GM12878 (cell line): ENCODE results near the gene NTM.

ENCODE experiments used
- BCLAF1 ChIP-seq: fragments of 450-650 bp; IDR thresholded peaks from 2 replicates; pipeline ENCODE4 v1.6.1; 2017; ENCODE audit warnings: antibody characterized with exemption, mild to moderate bottlenecking, moderate library complexity
- FOXM1 ChIP-seq: IDR thresholded peaks from 2 replicates; pipeline ENCODE4 v1.6.1; 2012; ENCODE audit warnings: low read depth, mild to moderate bottlenecking, inconsistent platforms, low read length, moderate library complexity
- GABPA ChIP-seq: IDR thresholded peaks from 2 replicates; pipeline ENCODE4 v1.6.1; 2014; ENCODE audit warnings: antibody characterized with exemption, low read depth, mild to moderate bottlenecking, inconsistent platforms
- LARP7 ChIP-seq: fragments of 450-650 bp; IDR thresholded peaks from 2 replicates; pipeline ENCODE4 v1.6.1; 2017; ENCODE audit warnings: mild to moderate bottlenecking
- MYB ChIP-seq: fragments of 150-350 bp; IDR thresholded peaks from 2 replicates; pipeline ENCODE4 v1.6.1; 2014; ENCODE audit warnings: mild to moderate bottlenecking, low read depth, low read length, borderline replicate concordance
- NFXL1 ChIP-seq: fragments of 450-650 bp; IDR thresholded peaks from 2 replicates; pipeline ENCODE4 v1.6.1; 2017; ENCODE audit warnings: antibody characterized with exemption, mild to moderate bottlenecking, borderline replicate concordance
- NR2C1 ChIP-seq: fragments of 450-650 bp; IDR thresholded peaks from 2 replicates; pipeline ENCODE4 v1.6.1; 2017; ENCODE audit warnings: antibody characterized with exemption, mild to moderate bottlenecking, moderate library complexity
- POLR2A ChIP-seq: IDR thresholded peaks from 2 replicates; pipeline ENCODE4 v1.6.1; 2011; ENCODE audit warnings: low read depth, mild to moderate bottlenecking, low read length
- PRDM15 ChIP-seq: fragments of 450-650 bp; formaldehyde crosslinking; IDR thresholded peaks from 2 replicates; pipeline ENCODE4 v1.4.0; 2020; ENCODE audit warnings: mild to moderate bottlenecking, moderate library complexity
- SIN3A ChIP-seq: IDR thresholded peaks from 2 replicates; pipeline ENCODE4 v1.6.1; 2012; ENCODE audit warnings: low read depth, low read length, improper control_type of control experiment
- YY1 ChIP-seq: IDR thresholded peaks from 2 replicates; pipeline ENCODE4 v1.6.1; 2011; ENCODE audit warnings: low read depth, mild to moderate bottlenecking, low read length
- TF ChIP-seq, protein P1 (sequence below), 3 experiments: IDR thresholded peaks in 2 of 3; conservative IDR thresholded peaks in 1 of 3; 2 replicates each; pipeline ENCODE4 v1.5.1; 2011; ENCODE audit warnings: low read depth in 3 of 3, low read length in 3 of 3, mild to moderate bottlenecking in 3 of 3, control low read depth in 2 of 3, moderate library complexity in 2 of 3, inconsistent platforms in 1 of 3, mixed read lengths in 1 of 3; ENCODE audit not compliant: control insufficient read depth in 2 of 3, insufficient read depth in 1 of 3; ENCODE audit errors: extremely low read depth in 1 of 3
- TF ChIP-seq, protein P2 (sequence below): fragments of 450-650 bp; IDR thresholded peaks from 2 replicates; pipeline ENCODE4 v1.6.1; 2017; ENCODE audit warnings: mild to moderate bottlenecking

- TF ChIP-seq PRDM15 (CRISPR knock-in tag) (no peak), POLR2A (no peak), NFXL1 (no peak), NR2C1 (no peak), MYB (no peak), SIN3A (no peak), BCLAF1 (no peak), YY1 (no peak), GABPA (no peak), FOXM1 (no peak), LARP7 (no peak)
- TF ChIP-seq, protein P1, sequence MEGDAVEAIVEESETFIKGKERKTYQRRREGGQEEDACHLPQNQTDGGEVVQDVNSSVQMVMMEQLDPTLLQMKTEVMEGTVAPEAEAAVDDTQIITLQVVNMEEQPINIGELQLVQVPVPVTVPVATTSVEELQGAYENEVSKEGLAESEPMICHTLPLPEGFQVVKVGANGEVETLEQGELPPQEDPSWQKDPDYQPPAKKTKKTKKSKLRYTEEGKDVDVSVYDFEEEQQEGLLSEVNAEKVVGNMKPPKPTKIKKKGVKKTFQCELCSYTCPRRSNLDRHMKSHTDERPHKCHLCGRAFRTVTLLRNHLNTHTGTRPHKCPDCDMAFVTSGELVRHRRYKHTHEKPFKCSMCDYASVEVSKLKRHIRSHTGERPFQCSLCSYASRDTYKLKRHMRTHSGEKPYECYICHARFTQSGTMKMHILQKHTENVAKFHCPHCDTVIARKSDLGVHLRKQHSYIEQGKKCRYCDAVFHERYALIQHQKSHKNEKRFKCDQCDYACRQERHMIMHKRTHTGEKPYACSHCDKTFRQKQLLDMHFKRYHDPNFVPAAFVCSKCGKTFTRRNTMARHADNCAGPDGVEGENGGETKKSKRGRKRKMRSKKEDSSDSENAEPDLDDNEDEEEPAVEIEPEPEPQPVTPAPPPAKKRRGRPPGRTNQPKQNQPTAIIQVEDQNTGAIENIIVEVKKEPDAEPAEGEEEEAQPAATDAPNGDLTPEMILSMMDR (IDR thresholded peaks at IDR 0.05 in 2 of 3, conservative IDR thresholded peaks at IDR 0.05 in 1 of 3; ENCODE audit: control insufficient read depth in 2 of 3, extremely low read depth in 1 of 3, insufficient read depth in 1 of 3, low read depth in 3 of 3, low read length in 3 of 3): no peak
- TF ChIP-seq, protein P2, sequence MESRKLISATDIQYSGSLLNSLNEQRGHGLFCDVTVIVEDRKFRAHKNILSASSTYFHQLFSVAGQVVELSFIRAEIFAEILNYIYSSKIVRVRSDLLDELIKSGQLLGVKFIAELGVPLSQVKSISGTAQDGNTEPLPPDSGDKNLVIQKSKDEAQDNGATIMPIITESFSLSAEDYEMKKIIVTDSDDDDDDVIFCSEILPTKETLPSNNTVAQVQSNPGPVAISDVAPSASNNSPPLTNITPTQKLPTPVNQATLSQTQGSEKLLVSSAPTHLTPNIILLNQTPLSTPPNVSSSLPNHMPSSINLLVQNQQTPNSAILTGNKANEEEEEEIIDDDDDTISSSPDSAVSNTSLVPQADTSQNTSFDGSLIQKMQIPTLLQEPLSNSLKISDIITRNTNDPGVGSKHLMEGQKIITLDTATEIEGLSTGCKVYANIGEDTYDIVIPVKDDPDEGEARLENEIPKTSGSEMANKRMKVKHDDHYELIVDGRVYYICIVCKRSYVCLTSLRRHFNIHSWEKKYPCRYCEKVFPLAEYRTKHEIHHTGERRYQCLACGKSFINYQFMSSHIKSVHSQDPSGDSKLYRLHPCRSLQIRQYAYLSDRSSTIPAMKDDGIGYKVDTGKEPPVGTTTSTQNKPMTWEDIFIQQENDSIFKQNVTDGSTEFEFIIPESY: no peak
Observed at GRCh38 chr11:131817687-131818188, 447.3 kb downstream of the NTM start.
